Smooth muscle cell (in vitro differentiated cells): ENCODE results near the gene ERICH6B. TPM values are rescaled to one million over a fixed set of nuclear protein-coding genes. Genes with fewer than 3 reads are reported as not detected.
"Not testable (repeated sequence)": the region's sequence is repeated elsewhere in the genome, so short reads cannot be mapped to it uniquely, and the experiment has no call there.

Experiments used
- DNase-seq: peaks from one replicate; lab custom pipeline; 2025; ENCODE audit not compliant: unreplicated experiment; lab: John Stamatoyannopoulos, UW
- H2AFZ ChIP-seq: fragments of 200-600 bp; sonication (generic); 2 replicates; pipeline ENCODE4 v1.6.0; 2016; ENCODE audit warnings: antibody characterized with exemption, low read depth, mild to moderate bottlenecking
- H3F3A ChIP-seq: fragments of 200-600 bp; sonication (generic); 2 replicates; pipeline ENCODE4 v1.6.0; 2017; ENCODE audit warnings: antibody characterized with exemption, low read depth
- H3K27ac ChIP-seq: fragments of 200-600 bp; sonication (generic); 2 replicates; pipeline ENCODE4 v1.5.1; 2016; ENCODE audit warnings: low read depth, mild to moderate bottlenecking
- H3K27me3 ChIP-seq: fragments of 200-600 bp; sonication (generic); 2 replicates; pipeline ENCODE4 v1.6.1; 2016; ENCODE audit warnings: low read depth, mild to moderate bottlenecking
- H3K36me3 ChIP-seq: fragments of 200-600 bp; sonication (generic); 2 replicates; pipeline ENCODE4 v1.5.1; 2016; ENCODE audit warnings: low read depth
- H3K4me1 ChIP-seq: fragments of 200-600 bp; sonication (generic); 2 replicates; pipeline ENCODE4 v1.5.1; 2016; ENCODE audit warnings: low read depth
- H3K4me2 ChIP-seq: fragments of 200-600 bp; sonication (generic); 2 replicates; pipeline ENCODE4 v1.6.0; 2016; ENCODE audit warnings: mild to moderate bottlenecking
- H3K4me3 ChIP-seq: fragments of 200-600 bp; sonication (generic); 2 replicates; pipeline ENCODE4 v1.5.1; 2016; ENCODE audit warnings: mild to moderate bottlenecking
- H3K79me2 ChIP-seq: fragments of 200-600 bp; sonication (generic); 2 replicates; pipeline ENCODE4 v1.6.0; 2016; ENCODE audit warnings: low read depth, mild to moderate bottlenecking
- H3K9ac ChIP-seq: fragments of 200-600 bp; sonication (generic); 2 replicates; pipeline ENCODE4 v1.6.0; 2016; ENCODE audit warnings: low read depth
- H3K9me3 ChIP-seq: fragments of 200-600 bp; sonication (generic); replicated peaks from 2 replicates; pipeline ENCODE4 v1.5.1; 2016; ENCODE audit warnings: low read depth
- H4K20me1 ChIP-seq: fragments of 200-600 bp; sonication (generic); 2 replicates; pipeline ENCODE4 v1.6.0; 2016; ENCODE audit warnings: low read depth
- WGBS: methylation state at CpG from one replicate; pipeline ENCODE4 v1.1.7; 2016; ENCODE audit warnings: low lambda C conversion rate; 5-methylcytosine and 5-hydroxymethylcytosine counted together
- polyA plus RNA-seq: library from polyadenylated mRNA; unstranded; fragments of >200 nt; fragmentation: Nextera tagmentation; extraction: Ambion mirVana; gene quantifications from 2 replicates; pipeline ENCODE4 v1.2.1, GENCODE V29; 2016
- total RNA-seq: library from RNA; depleted of rRNA; stranded (reverse); fragments of >200 nt; gene quantifications from 2 replicates; pipeline ENCODE4 v1.2.3, GENCODE V29; 2014
- TF ChIP-seq, protein P1 (sequence below): fragments of 200-600 bp; sonication (generic); IDR thresholded peaks from 2 replicates; pipeline ENCODE4 v1.5.1; 2017; ENCODE audit warnings: borderline replicate concordance, mild to moderate bottlenecking, antibody characterized with exemption; ENCODE audit not compliant: insufficient read depth, poor library complexity, severe bottlenecking

The ERICH6B gene
- total and polyA plus RNA-seq, 2 experiments from 2014 or later, result 0.33 TPM; not detected in 1

DNA sequence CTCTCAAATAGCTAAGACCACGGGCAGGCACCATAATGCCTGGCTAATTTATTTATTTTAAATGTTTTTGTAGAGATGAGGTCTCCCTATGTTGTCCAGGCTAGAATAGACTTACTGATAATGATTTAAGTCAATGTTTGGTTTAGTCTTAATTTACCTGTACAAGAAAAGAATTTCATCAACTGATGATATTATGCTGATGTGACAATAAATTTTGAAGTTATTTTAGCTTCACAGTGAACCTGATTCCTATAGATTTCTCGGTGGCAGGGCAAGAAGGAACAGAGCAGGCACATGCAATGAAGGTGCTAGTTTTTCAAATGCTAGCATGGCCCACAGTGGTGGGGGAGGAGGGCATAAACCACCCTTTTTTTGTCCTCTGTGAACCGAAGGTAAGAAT lies 44.0 kb upstream of the ERICH6B start:
- WGBS, result 90% methylated on average over 3 of the region's 3 CpGs
- no peaks in the 10 kb centered on the region for H3F3A ChIP-seq

DNA sequence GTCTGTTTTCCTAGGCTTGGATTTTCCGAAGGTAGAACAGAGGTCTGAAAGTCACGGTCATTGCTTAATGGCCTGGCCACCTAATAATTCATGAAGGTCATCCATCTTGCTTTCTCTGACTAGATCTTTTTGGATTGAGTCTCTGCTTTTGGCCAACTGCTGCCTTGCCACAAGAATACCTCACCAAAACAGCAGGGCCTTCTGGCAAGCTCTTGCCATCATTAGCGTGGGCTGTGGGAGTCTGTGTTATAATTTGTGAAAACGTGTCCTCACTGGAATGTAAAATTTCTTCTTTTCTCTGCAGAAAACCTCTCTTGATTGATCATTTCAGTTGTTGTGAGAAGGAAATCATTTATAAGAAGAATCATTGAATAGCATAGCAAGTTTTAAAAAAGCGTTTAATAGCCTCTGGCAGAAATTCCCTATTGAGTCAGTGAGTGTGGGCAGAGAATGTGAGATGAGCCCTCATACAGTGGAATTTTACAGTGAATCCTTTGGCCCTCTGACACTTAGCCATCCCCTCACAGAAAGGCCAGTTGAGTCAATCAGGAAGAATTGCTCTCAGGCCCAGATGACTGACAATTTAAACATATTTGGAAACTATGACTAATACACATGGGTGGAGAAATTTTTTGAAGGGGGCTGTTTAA lies 43.2 kb upstream of the ERICH6B start:
- no peaks in the 10 kb centered on the region for H3K36me3 ChIP-seq
- peak overlapping the region; percentile 3 for H3K4me2 ChIP-seq
- no peak overlapping the region for H2AFZ ChIP-seq
- no peaks in the 10 kb centered on the region for H3K79me2 ChIP-seq
- 78% methylated on average over 5 of the region's 5 CpGs for WGBS
- no peaks in the 10 kb centered on the region for H3K4me1 ChIP-seq
- H3K27ac ChIP-seq, result peak overlapping the region; percentile 18
- no peaks in the 10 kb centered on the region for H3K9me3 ChIP-seq
- TF ChIP-seq, protein P1, sequence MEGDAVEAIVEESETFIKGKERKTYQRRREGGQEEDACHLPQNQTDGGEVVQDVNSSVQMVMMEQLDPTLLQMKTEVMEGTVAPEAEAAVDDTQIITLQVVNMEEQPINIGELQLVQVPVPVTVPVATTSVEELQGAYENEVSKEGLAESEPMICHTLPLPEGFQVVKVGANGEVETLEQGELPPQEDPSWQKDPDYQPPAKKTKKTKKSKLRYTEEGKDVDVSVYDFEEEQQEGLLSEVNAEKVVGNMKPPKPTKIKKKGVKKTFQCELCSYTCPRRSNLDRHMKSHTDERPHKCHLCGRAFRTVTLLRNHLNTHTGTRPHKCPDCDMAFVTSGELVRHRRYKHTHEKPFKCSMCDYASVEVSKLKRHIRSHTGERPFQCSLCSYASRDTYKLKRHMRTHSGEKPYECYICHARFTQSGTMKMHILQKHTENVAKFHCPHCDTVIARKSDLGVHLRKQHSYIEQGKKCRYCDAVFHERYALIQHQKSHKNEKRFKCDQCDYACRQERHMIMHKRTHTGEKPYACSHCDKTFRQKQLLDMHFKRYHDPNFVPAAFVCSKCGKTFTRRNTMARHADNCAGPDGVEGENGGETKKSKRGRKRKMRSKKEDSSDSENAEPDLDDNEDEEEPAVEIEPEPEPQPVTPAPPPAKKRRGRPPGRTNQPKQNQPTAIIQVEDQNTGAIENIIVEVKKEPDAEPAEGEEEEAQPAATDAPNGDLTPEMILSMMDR, result no peak
- no peaks in the 10 kb centered on the region for H3F3A ChIP-seq
- H3K4me3 ChIP-seq, result no peak overlapping the region
- H3K27me3 ChIP-seq, result no peaks in the 10 kb centered on the region
- DNase-seq, result no peak
- H4K20me1 ChIP-seq, result no peaks in the 10 kb centered on the region
- no peak overlapping the region for H3K9ac ChIP-seq

More for the DNA sequence above, 44.0 kb upstream of the ERICH6B start:
- no peak overlapping the region for H2AFZ ChIP-seq
- H3K9me3 ChIP-seq, result no peaks in the 10 kb centered on the region
- H3K4me3 ChIP-seq, result no peak overlapping the region
- H3K79me2 ChIP-seq, result no peaks in the 10 kb centered on the region
- DNase-seq, result no peak
- no peaks in the 10 kb centered on the region for H3K4me1 ChIP-seq
- no peaks in the 10 kb centered on the region for H3K36me3 ChIP-seq
- H3K27ac ChIP-seq, result no peak overlapping the region
- no peak overlapping the region for H3K9ac ChIP-seq
- H4K20me1 ChIP-seq, result no peaks in the 10 kb centered on the region
- no peaks in the 10 kb centered on the region for H3K27me3 ChIP-seq
- TF ChIP-seq, protein P1, result no peak
- no peak overlapping the region for H3K4me2 ChIP-seq

DNA sequence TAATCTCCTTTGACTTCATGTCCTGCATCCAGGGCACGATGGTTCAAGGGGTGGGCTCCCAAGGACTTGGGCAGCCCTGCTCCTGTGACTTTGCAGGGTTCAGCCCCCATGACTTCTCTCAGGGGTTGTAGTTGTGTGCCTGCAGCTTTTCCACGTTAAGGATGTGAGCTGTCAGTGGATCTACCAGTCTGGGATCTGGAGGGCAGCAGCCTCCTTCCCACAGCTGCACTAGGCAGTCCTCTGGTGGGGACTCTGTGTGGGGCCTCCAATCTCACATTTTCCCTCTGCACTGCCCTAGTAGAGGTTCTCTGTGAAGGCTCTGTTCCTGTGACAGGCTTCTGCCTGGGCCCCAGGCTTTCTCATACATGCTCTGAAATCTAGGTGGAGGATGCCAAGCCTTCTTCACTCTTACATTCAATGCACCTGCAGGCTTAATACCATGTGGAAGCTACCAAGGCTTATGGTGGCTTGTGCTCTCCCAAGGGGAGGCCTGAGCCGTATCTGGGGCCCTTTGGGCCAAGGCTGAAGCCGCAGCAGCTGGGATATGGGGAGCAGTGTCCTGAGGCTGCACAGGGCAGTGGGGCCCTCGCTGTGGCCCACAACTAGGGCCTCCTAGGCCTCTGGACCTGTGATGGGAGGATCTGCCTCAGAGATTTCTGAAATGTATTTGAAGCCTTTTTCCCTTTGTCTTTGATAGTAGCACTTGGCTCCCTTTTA lies 39.3 kb upstream of the ERICH6B start:
- TF ChIP-seq, protein P1, result no peak
- Histone ChIP-seq H3K9me3 (no peaks in the 10 kb centered on the region), H3K9ac (no peak overlapping the region), H3K4me3 (no peak overlapping the region), H3K79me2 (no peaks in the 10 kb centered on the region), H3F3A (no peaks in the 10 kb centered on the region), H4K20me1 (no peaks in the 10 kb centered on the region), H3K27me3 (no peaks in the 10 kb centered on the region), H2AFZ (no peak overlapping the region), H3K4me2 (no peak overlapping the region), H3K36me3 (no peaks in the 10 kb centered on the region), H3K4me1 (no peaks in the 10 kb centered on the region), H3K27ac (no peak overlapping the region)
- DNase-seq, result no peak
- 83% methylated on average over 5 of the region's 5 CpGs for WGBS

DNA sequence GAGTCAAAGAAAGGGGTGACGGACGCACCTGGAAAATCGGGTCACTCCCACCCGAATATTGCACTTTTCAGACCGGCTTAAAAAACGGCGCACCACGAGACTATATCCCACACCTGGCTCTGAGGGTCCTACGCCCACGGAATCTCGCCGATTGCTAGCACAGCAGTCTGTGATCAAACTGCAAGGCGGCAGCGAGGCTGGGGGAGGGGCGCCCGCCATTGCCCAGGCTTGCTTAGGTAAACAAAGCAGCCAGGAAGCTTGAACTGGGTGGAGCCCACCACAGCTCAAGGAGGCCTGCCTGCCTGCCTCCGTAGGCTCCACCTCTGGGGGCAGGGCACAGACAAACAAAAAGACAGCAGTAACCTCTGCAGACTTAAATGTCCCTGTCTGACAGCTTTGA lies 29.7 kb upstream of the ERICH6B start:
- H3K27me3 ChIP-seq, H3K4me3 ChIP-seq, H3F3A ChIP-seq, H3K27ac ChIP-seq, H3K9ac ChIP-seq, H3K4me1 ChIP-seq, H2AFZ ChIP-seq, H3K4me2 ChIP-seq, H4K20me1 ChIP-seq, H3K36me3 ChIP-seq, DNase-seq, H3K79me2 ChIP-seq, H3K9me3 ChIP-seq: not testable (repeated sequence)
- 72% methylated on average over 14 of the region's 17 CpGs for WGBS

DNA sequence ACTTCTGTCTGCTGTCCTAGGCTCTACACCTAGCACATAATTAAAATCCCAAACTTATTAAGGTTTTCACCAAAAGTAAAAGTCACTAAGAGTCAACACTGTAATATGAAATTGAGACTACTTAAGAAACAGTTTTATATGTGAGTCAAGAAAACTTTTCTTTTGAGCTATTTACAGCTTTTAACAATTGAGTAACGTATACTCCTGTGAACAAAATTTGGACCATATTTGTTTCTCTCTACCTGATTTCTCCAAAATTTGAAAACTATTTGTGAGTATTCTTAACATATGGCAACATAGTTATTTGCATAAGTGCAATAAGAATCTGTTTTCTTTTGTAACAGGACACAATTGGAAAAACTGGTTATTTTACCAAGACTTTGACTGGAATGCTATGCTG lies 26.6 kb upstream of the ERICH6B start:
- not testable (repeated sequence) for H3K27ac ChIP-seq, H3K9me3 ChIP-seq, H3K27me3 ChIP-seq, H3K36me3 ChIP-seq, H2AFZ ChIP-seq, H3K79me2 ChIP-seq, H3K4me3 ChIP-seq, H3K4me1 ChIP-seq, DNase-seq, H3K9ac ChIP-seq, H4K20me1 ChIP-seq, H3F3A ChIP-seq, H3K4me2 ChIP-seq
- 95% methylated on average over 1 of the region's 1 CpG for WGBS

DNA sequence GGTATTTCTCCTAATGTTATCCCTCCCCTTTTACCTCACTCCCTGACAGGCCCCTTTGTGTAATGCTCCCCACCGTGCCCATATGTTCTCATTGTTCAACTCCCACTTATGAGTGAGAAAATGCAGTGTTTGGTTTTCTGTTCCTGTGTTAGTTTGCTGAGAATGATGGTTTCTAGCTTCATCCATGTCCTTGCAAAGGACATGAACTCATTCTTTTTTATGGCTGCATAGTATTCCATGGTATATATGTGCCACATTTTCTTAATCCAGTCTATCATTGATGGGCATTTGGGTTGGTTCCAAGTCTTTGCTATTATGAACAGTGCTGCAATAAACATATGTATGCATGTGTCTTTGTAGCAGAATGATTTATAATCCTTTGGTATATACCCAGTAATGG lies 19.8 kb upstream of the ERICH6B start:
- not testable (repeated sequence) for H4K20me1 ChIP-seq, H3K36me3 ChIP-seq, H3K9ac ChIP-seq, H2AFZ ChIP-seq, H3K9me3 ChIP-seq, DNase-seq, H3F3A ChIP-seq, H3K27me3 ChIP-seq, H3K4me3 ChIP-seq, H3K4me1 ChIP-seq, H3K79me2 ChIP-seq, H3K4me2 ChIP-seq, H3K27ac ChIP-seq
- 100% methylated on average over 1 of the region's 1 CpG for WGBS
